Measurements from ENCODE around the gene CFAP61. TPM values are rescaled to one million over a fixed set of nuclear protein-coding genes. Genes with fewer than 3 reads are reported as not detected.

Gene CFAP61
- polyA plus RNA-seq, 6 donors from 2014 or later: not detected

DNA sequence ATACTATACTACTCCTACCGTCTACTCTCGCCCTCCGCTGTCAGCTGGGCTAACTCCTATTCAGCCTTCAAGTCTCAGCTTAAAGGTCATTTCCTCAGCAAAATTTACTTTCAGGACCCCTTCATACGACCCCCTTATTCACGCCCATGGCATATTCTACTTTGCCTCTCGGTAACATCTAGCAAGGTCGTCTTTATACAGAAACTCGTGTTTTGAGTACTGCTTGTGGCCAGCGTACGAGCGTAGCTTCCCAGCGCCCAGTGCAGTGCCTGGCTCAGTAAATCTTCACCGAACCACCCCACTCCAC, 612 bp upstream of the CFAP61 start:
- ATAC-seq (ENCODE audit: low read depth in 2 of 2) (peak in 1 of 2 donors; percentile 5), DNase-seq (no peak)
- H3K27me3 Mint-ChIP-seq: no peaks in the 10 kb centered on the region
- peaks cover 11 to 13% of the 10 kb centered on the region in 2 donors for H3K36me3 Mint-ChIP-seq
- H3K9me3 Mint-ChIP-seq: no peaks in the 10 kb centered on the region
- H3K4me3 Mint-ChIP-seq: peak overlapping the region; percentile 92 to 100 (median 99)
- H3K4me1 Mint-ChIP-seq: peaks cover 13 to 19% (median 18%) of the 10 kb centered on the region in 3 donors
- peak overlapping the region; percentile 93 to 99 (median 98) for H3K27ac Mint-ChIP-seq

DNA sequence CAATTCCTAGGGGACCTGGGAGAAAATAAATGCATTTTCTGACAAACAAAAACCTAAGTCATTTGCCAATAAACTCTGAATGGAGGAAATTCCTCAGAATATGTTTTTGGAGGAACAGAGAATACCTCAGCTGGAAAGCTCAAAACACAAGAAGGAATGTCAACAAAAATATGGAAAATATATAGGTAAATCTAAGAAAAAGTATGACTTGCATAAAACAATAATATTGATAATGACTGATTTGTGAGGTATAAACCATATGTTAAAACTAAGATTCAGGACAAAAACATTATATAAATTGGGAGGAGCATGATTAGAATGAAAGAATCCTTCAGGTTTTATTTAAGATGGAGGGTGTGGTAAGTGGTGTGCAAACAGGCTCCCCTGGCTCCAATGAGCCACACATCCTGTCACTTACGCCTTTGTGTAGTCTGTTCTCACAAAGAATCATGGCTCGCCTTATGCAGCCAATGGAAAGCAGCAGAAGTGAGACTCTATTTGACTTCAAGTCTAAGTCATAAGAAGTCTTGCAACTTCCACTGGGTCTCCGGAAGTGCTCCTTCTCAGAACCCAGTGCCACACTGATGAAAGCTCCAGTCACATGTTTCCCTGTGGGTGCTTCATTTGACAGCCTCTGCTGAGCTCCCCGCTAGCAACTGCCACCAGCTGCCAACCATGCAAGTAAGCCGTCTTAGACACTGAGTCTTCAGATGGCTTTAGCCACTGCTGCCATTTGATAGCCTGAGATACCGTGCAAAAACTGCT, 8.1 kb downstream of the CFAP61 start:
- H3K36me3 Mint-ChIP-seq: no peaks in the 10 kb centered on the region
- DNase-seq: no peak
- no peak overlapping the region for H3K27ac Mint-ChIP-seq
- H3K27me3 Mint-ChIP-seq: peaks cover 6 to 34% (median 34%) of the 10 kb centered on the region in 3 donors
- H3K4me3 Mint-ChIP-seq: no peak overlapping the region
- ATAC-seq (ENCODE audit: low read depth in 2 of 2): no peak
- no peaks in the 10 kb centered on the region for H3K9me3 Mint-ChIP-seq
- no peaks in the 10 kb centered on the region for H3K4me1 Mint-ChIP-seq

GRCh38 chr20:20063941-20064702, 11.8 kb downstream of the CFAP61 start:
- ATAC-seq (ENCODE audit: low read depth in 2 of 2): no peak
- no peak for DNase-seq
- Mint-ChIP-seq H3K27me3 (peaks cover 6 to 43% (median 42%) of the 10 kb centered on the region in 3 donors), H3K4me1 (no peaks in the 10 kb centered on the region), H3K9me3 (no peaks in the 10 kb centered on the region), H3K27ac (peak overlapping the region in 1 of 6 donors; percentile 9), H3K4me3 (no peak overlapping the region), H3K36me3 (no peaks in the 10 kb centered on the region)

DNA sequence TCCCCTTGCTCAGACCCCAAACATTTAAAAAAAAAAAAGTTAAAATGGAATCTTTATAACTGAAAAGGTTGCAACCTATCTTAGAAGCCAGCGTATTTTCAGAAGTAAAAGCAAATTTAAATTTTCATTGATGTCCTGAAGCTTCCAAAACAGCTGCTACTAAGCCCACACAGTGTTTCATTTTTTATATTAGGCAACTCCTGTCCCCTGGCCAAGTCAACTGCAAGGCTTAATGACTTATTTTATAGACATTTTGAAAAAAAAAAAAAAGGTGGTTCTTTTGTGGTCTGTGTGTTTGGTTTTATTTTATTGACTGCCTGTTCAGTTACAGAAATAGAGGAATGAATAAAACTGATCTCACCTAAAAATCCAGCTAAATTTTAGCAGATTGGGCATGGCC, 13.0 kb downstream of the CFAP61 start:
- Mint-ChIP-seq H3K36me3 (no peaks in the 10 kb centered on the region), H3K27me3 (peaks cover 6 to 43% (median 42%) of the 10 kb centered on the region in 3 donors), H3K9me3 (no peaks in the 10 kb centered on the region), H3K4me3 (no peak overlapping the region), H3K27ac (no peak overlapping the region), H3K4me1 (no peaks in the 10 kb centered on the region)
- DNase-seq: no peak
- ATAC-seq (ENCODE audit: low read depth in 2 of 2): no peak

DNA sequence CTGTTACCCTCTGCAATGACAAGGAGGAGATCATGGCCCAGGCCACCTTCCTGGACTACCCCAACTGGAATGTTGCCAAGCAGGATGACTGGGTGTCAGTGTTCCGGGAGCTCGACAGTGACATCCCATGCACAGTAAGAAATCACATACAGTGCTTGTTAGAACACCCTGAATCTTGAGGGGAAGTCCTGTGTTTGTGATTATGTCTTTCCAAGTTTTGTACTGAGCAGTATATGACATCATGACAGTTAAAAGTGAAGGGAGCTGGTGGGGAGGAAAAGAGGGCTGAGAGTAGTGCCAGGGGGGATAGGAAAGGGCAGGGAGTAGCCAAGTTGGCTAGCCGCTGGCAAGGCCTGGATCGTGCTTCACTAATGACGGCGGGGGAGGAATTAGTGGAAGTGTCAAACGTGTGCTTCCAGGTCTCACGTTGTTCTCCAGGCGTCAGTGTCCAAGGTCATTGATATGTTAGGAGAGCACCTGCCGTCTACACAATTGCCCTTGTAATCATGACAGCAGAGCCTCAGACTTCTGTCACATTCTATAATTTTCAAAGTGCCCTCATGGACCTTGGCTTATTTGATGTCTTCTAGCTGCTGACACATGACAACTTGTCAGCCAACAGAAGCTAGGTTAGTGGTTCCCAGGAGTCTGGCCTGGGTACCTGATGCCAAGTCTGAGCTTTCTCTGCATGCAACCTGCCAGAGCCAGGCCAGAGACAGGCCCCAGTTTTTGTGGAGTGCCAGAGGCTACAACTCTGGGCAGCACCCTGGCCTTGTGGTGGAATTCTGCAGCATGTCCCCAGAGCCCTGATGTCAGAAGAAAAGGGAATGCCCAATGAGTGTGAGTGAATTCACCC, 18.8 kb downstream of the CFAP61 start:
- H3K9me3 Mint-ChIP-seq: no peaks in the 10 kb centered on the region
- H3K27ac Mint-ChIP-seq: no peak overlapping the region
- ATAC-seq (ENCODE audit: low read depth in 2 of 2) (no peak), DNase-seq (no peak)
- no peaks in the 10 kb centered on the region for H3K36me3 Mint-ChIP-seq
- H3K27me3 Mint-ChIP-seq: peaks cover 5 to 17% (median 16%) of the 10 kb centered on the region in 3 donors
- H3K4me1 Mint-ChIP-seq: no peaks in the 10 kb centered on the region
- no peak overlapping the region for H3K4me3 Mint-ChIP-seq

DNA sequence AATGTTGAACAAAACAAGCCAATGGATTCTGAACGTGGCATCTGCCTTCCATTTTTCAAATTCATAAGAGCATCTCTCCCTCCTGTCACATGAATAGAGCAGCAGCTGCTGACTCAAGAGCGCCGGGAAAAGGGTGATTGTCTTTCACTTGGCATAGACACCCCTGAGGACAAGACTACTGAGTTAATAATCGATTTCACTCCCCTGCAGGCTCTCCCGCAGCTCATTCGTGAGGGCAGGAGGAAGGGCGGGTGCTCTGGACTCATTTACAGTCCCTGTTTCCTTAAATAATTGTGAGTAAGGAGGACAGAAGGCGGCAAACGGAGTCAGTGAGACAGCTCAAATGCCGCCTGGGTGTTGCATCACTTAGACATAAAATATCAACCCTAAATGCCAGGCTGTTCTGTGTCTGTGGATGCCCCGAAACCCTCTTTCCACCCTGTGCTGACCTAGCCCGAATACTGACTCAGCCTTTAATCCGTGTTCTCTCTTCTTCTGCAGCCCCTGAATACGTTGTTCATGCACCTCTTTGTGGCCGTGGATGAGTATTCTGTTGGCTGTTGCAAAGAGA, 21.6 kb downstream of the CFAP61 start:
- DNase-seq (no peak), ATAC-seq (ENCODE audit: low read depth in 2 of 2) (no peak)
- Mint-ChIP-seq H3K27me3 (peaks cover 12 to 27% (median 24%) of the 10 kb centered on the region in 3 donors), H3K27ac (no peak overlapping the region), H3K9me3 (no peaks in the 10 kb centered on the region), H3K36me3 (no peaks in the 10 kb centered on the region), H3K4me1 (no peaks in the 10 kb centered on the region), H3K4me3 (no peak overlapping the region)

DNA sequence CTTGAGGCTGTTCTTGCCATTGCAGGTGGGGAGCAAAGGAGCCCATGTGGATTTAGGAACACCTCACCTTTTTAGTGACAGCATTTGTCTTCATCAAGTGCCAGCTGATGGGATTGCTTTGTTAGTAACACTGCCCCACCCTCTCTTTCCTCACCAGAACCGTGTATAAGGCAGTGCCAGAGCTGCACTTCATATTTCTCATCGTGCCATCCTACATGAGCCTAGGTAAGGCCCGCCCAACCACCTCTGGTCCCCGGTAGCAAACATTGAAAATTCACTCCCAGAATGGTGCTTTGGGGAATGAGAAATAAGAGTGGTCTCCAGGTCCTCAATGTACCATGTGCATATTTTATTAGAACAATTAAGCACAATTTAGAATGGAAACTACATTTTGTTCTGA, 22.7 kb downstream of the CFAP61 start:
- H3K4me1 Mint-ChIP-seq: no peaks in the 10 kb centered on the region
- peaks cover 11 to 33% (median 29%) of the 10 kb centered on the region in 3 donors for H3K27me3 Mint-ChIP-seq
- no peaks in the 10 kb centered on the region for H3K36me3 Mint-ChIP-seq
- H3K4me3 Mint-ChIP-seq: no peak overlapping the region
- ATAC-seq (ENCODE audit: low read depth in 2 of 2) (no peak), DNase-seq (no peak)
- H3K9me3 Mint-ChIP-seq: no peaks in the 10 kb centered on the region
- H3K27ac Mint-ChIP-seq: no peak overlapping the region

GRCh38 chr20:20076297-20077065, 24.1 kb downstream of the CFAP61 start:
- Mint-ChIP-seq H3K4me1 (no peaks in the 10 kb centered on the region), H3K27me3 (peaks cover 13 to 28% (median 25%) of the 10 kb centered on the region in 3 donors), H3K36me3 (no peaks in the 10 kb centered on the region), H3K27ac (no peak overlapping the region), H3K9me3 (no peaks in the 10 kb centered on the region), H3K4me3 (no peak overlapping the region)
- no peak for ATAC-seq (ENCODE audit: low read depth in 2 of 2)
- no peak for DNase-seq

DNA sequence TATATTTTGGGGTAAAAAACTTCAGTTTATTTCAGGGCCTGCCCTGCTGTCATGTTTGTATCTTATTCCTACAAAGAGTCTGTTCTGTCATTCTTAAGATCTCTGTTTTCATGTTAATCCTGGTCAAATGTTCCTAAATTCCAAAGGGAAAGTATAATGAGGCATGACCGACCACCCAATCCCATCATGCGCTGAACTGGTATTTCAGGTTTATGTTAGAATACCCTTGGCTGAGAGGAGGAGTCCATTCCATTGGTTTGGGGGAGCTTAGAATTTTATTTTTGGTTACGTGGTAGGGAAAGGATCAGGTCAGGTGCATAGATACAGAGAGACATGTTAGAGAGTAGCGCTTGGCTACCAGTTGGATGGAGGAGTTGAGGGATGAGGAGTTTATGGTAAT, 25.7 kb downstream of the CFAP61 start:
- Mint-ChIP-seq H3K9me3 (no peaks in the 10 kb centered on the region), H3K27me3 (peaks cover 21 to 35% (median 22%) of the 10 kb centered on the region in 3 donors), H3K36me3 (no peaks in the 10 kb centered on the region), H3K4me3 (no peak overlapping the region), H3K27ac (no peak overlapping the region), H3K4me1 (no peaks in the 10 kb centered on the region)
- ATAC-seq (ENCODE audit: low read depth in 2 of 2): no peak
- DNase-seq: no peak

- Mint-ChIP-seq H3K4me3 (no peak overlapping the region), H3K27ac (no peak overlapping the region), H3K36me3 (no peaks in the 10 kb centered on the region), H3K9me3 (no peaks in the 10 kb centered on the region), H3K27me3 (peaks cover 21 to 35% (median 24%) of the 10 kb centered on the region in 3 donors), H3K4me1 (peaks cover 0 to 5% (median 3%) of the 10 kb centered on the region in 3 donors)
- no peak for ATAC-seq (ENCODE audit: low read depth in 2 of 2)
- DNase-seq: no peak
Observed at GRCh38 chr20:20079102-20079784, 26.9 kb downstream of the CFAP61 start.

DNA sequence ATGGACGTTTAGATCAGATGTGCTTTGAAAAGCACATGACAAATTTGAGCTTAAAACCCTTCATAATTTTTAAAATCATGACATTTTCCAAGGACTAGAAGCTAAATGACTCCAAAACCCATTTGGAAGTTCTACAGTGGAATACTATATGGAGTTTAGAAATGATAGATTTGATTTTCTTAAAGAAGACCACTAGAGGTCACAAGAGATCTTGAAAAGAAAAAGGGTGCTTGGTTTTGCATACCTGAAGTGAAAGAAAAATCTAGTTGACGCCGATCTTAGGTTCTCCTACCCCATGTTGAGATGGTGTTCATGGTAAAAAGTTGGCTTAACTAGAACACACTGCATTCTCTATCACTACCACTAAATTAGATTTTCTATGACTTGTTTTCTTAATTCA, 31.5 kb downstream of the CFAP61 start:
- peaks cover 0 to 8% (median 3%) of the 10 kb centered on the region in 3 donors for H3K4me1 Mint-ChIP-seq
- DNase-seq (peak; percentile 33), ATAC-seq (ENCODE audit: low read depth in 2 of 2) (peak; percentile 58 to 86)
- H3K27ac Mint-ChIP-seq: peak overlapping the region in 1 of 6 donors; percentile 43
- H3K9me3 Mint-ChIP-seq: no peaks in the 10 kb centered on the region
- peak overlapping the region in 7 of 8 donors; percentile 47 to 83 (median 72) for H3K4me3 Mint-ChIP-seq
- no peaks in the 10 kb centered on the region for H3K36me3 Mint-ChIP-seq
- H3K27me3 Mint-ChIP-seq: peaks cover 10 to 23% (median 17%) of the 10 kb centered on the region in 3 donors

DNA sequence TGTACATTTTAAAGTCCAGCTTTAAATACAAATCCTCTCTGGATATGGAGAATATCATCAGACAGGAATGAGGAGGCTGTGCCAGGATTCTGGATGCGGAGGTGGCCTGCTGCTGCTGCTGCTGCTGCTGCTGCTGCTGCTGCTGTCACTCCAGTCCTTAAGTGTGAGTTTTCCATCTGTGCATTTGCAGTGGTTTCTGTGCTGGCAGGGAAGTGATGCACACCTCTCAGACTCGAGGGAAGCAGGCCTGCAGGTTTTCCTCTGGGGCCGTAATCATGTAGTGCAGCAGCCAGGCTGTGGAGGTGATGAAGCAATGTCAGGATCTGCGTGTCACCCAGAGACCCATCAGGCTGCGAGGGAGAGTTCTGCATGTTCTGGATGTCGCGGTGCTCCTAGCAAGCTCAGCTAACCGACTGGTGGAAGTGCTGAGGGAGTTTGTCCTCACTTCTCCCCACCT, 32.0 kb downstream of the CFAP61 start:
- ATAC-seq (ENCODE audit: low read depth in 2 of 2) (no peak), DNase-seq (no peak)
- peaks cover 10 to 18% (median 12%) of the 10 kb centered on the region in 3 donors for H3K27me3 Mint-ChIP-seq
- no peaks in the 10 kb centered on the region for H3K9me3 Mint-ChIP-seq
- no peaks in the 10 kb centered on the region for H3K36me3 Mint-ChIP-seq
- peak overlapping the region; percentile 16 to 83 (median 65) for H3K4me3 Mint-ChIP-seq
- H3K27ac Mint-ChIP-seq: no peak overlapping the region
- H3K4me1 Mint-ChIP-seq: peaks cover 0 to 8% (median 3%) of the 10 kb centered on the region in 3 donors
